Fibroblast of mammary gland (primary cell): ENCODE results near the gene GCN1.

ENCODE experiments used
- DNase-seq: peaks from one replicate; pipeline ENCODE4 v3.0.0-alpha.2; 2010; ENCODE audit warnings: low read depth
- H3K4me3 ChIP-seq: 2 replicates; pipeline ENCODE4 v1.5.1; 2011; ENCODE audit warnings: low read depth, mild to moderate bottlenecking, low read length, moderate library complexity; ENCODE audit not compliant: control insufficient read depth
- CTCF ChIP-seq: conservative IDR thresholded peaks from 2 replicates; pipeline ENCODE4 v1.5.1; 2011; ENCODE audit warnings: low read depth, low read length, inconsistent platforms; ENCODE audit not compliant: control insufficient read depth, insufficient read depth

Gene GCN1

DNA sequence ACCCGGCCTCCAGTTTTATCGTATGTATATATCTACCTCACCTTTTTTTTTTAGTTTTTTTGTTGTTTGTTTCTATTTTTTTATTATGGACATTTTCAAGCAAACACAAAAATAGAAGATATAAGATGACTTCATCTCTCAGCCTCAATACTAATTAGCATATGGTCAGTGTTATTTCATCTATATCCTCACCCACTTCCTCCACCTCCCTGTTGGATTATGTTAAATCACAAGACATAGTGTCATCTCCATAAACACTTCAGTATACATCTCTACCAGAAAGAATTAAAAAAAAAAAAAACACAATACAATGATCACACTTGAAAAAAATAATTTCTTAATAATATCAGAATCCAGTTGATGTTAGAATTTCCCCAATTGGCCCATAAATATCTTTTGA lies 112.9 kb downstream of the GCN1 start:
- H3K4me3 ChIP-seq: no peak overlapping the region
- no peak for TF ChIP-seq CTCF
- no peak for DNase-seq

- DNase-seq: no peak
- no peak for TF ChIP-seq CTCF
- no peak overlapping the region for H3K4me3 ChIP-seq
Observed at GRCh38 chr12:120079411-120080400, 114.8 kb downstream of the GCN1 start.

DNA sequence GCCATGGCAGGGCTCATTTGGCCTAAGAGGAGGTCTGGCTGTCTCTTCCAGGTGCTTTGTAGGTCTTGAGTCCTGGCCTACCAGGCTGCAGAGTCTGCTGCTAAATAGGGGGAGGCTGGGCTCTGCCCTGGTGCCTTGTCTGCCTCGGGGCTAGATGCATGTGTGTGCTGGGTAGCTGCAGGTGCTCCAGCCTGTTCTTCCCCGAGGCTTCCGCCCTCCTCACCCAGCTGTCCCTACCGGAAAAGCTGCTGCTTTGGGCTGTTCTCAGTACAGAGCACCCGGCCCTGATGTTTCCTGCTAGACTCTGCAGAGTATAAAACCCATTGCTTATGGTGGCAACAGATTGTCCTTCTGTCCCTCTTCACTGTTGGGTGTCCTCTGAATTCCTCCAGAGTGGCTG lies 115.6 kb downstream of the GCN1 start:
- H3K4me3 ChIP-seq: no peak overlapping the region
- TF ChIP-seq CTCF: no peak
- DNase-seq: no peak

DNA sequence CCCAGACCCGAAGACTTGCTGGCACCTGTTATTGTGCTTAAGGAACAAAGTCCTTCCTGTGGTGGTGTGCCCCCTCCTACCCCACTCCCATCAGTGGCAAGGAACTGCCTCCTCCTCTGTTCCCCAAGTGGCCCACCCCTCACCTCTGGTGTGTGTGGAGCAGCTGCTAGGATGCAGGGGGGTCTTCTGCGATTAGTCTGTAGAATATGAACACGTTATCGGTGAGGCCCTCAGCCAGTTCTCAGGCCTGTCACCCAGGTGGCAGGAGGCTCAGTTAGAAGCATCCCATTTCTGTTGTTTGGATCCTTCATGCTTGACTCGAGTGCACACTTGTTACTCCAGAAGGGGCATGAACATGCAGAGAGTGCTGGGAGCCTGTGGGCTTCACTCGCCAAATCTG lies 117.3 kb downstream of the GCN1 start:
- DNase-seq: no peak
- no peak for TF ChIP-seq CTCF
- no peak overlapping the region for H3K4me3 ChIP-seq
